CD4-positive, alpha-beta memory T cell (primary cell): ENCODE data around the gene ALKBH2. TPM values are rescaled to one million over a fixed set of nuclear protein-coding genes. Genes with fewer than 3 reads are reported as not detected.
"Not testable (repeated sequence)": the region's sequence is repeated elsewhere in the genome, so short reads cannot be mapped to it uniquely, and the experiment has no call there.

ENCODE experiments used
- CTCF ChIA-PET: fragments of 350-600 bp; sonication (Branson Sonifier 250); formaldehyde crosslinking; loops from one replicate; lab custom pipeline; 2021; ENCODE audit warnings: inconsistent platforms; ENCODE audit not compliant: partially characterized antibody; lab: Charles Lee
- POLR2A ChIA-PET: fragments of 350-600 bp; sonication (Branson Sonifier 250); formaldehyde crosslinking; loops from one replicate; lab custom pipeline; 2021; ENCODE audit not compliant: partially characterized antibody; lab: Charles Lee
- DNase-seq, 5 donors: peaks; one replicate each; pipeline versions ENCODE4 v3.0.0 to v3.0.0-alpha.2; 2020 to 2022; ENCODE audit warnings: mixed read lengths in 1 of 5
- H3K27ac ChIP-seq: one replicate; pipeline ENCODE4 v1.7.0; 2013; ENCODE audit warnings: low read depth, low read length
- H3K27me3 ChIP-seq: 2 replicates; pipeline ENCODE4 v1.7.0; 2013; ENCODE audit warnings: mild to moderate bottlenecking, low read length, moderate library complexity; ENCODE audit not compliant: insufficient read depth
- H3K36me3 ChIP-seq: 2 replicates; pipeline ENCODE4 v1.7.0; 2013; ENCODE audit warnings: mild to moderate bottlenecking, low read length, moderate library complexity; ENCODE audit not compliant: insufficient read depth
- H3K4me1 ChIP-seq: 2 replicates; pipeline ENCODE4 v1.7.0; 2013; ENCODE audit warnings: mild to moderate bottlenecking, low read length, moderate library complexity; ENCODE audit not compliant: insufficient read depth
- H3K4me3 ChIP-seq, 2 donors: one replicate each; pipeline ENCODE4 v1.7.0; 2013; ENCODE audit warnings: low read length in 2 of 2, mild to moderate bottlenecking in 1 of 2
- H3K9me3 ChIP-seq, 2 donors: one replicate each; pipeline ENCODE4 v1.7.0; 2013; ENCODE audit warnings: low read length in 2 of 2, control low read depth in 1 of 2; ENCODE audit not compliant: control insufficient read depth in 1 of 2
- H3K27ac Mint-ChIP-seq, 7 donors: one replicate each; pipeline ENCODE4 v1.8.0; 2020 to 2021; ENCODE audit warnings: mixed read lengths in 7 of 7, mild to moderate bottlenecking in 6 of 7, inconsistent platforms in 3 of 7, moderate library complexity in 3 of 7
- H3K27me3 Mint-ChIP-seq, 2 donors: one replicate each; pipeline ENCODE4 v1.8.0; 2020 to 2021; ENCODE audit warnings: mixed read lengths in 2 of 2
- H3K36me3 Mint-ChIP-seq, 2 donors: one replicate each; pipeline ENCODE4 v1.8.0; 2020 to 2021; ENCODE audit warnings: mixed read lengths in 2 of 2, inconsistent platforms in 1 of 2, mild to moderate bottlenecking in 1 of 2
- H3K4me1 Mint-ChIP-seq, 4 donors: one replicate each; pipeline ENCODE4 v1.8.0; 2020 to 2021; ENCODE audit warnings: mixed read lengths in 4 of 4, mild to moderate bottlenecking in 1 of 4
- H3K4me3 Mint-ChIP-seq, 8 donors: one replicate each; pipeline ENCODE4 v1.8.0; 2020 to 2021; ENCODE audit warnings: mixed read lengths in 8 of 8, mild to moderate bottlenecking in 7 of 8, moderate library complexity in 6 of 8, inconsistent platforms in 3 of 8
- H3K9me3 Mint-ChIP-seq, 8 donors: one replicate each; pipeline ENCODE4 v1.8.0; 2020 to 2021; ENCODE audit warnings: mixed read lengths in 8 of 8, mild to moderate bottlenecking in 5 of 8, inconsistent platforms in 3 of 8, moderate library complexity in 1 of 8
- intact Hi-C: fragments of 100-400 bp; cut with micrococcal nuclease; formaldehyde crosslinking; loops from one replicate; pipeline ENCODE4 v1.15.1; 2023
- polyA plus RNA-seq, 2 donors: library from polyadenylated mRNA; unstranded; fragments of 300-500 nt; fragmentation: Illumina TruSeq; gene quantifications; one replicate each; pipeline ENCODE4 v1.2.3, GENCODE V29; 2021
- total RNA-seq, 2 experiments: library from RNA; stranded (reverse); gene quantifications; one replicate each; pipeline ENCODE4 v1.2.3, GENCODE V29; 2021

Gene ALKBH2
- total and polyA plus RNA-seq, 4 experiments from 2014 or later, result 12.9 to 16.4 (median 14.7) TPM

DNA sequence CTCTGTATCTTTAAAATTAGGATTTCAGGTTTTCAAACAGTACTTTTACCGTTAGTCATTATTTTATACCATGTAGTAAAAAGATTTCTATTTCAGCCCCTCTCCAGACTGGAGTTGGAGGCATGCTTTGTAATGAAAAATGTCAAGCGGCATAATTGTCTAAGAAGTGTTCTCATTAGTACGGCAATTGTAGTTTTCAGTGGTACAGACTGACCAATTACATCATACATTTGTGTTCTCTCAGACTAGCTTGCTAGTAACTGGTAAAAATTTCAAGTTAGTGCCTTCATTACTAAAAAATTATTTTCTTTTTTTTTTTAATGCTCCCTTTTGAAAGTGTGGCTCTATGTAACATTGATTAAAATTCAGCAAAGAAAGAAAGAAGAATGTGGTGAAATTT lies 36.4 kb downstream of the ALKBH2 start:
- H3K36me3 Mint-ChIP-seq, result peaks cover 13 to 31% of the 10 kb centered on the region in 2 donors
- H3K9me3 ChIP-seq, result no peaks in the 10 kb centered on the region
- H3K27me3 ChIP-seq, result no peaks in the 10 kb centered on the region
- H3K4me1 ChIP-seq, result peaks cover 15% of the 10 kb centered on the region
- intact Hi-C loops, result loop anchor here (10.0 kb wide), 1 partner anchor 1068 kb away; the partner anchor contains the start of gene IFT81
- POLR2A ChIA-PET, result no interaction called here
- no peak for DNase-seq
- no peak overlapping the region for H3K4me3 Mint-ChIP-seq
- no peaks in the 10 kb centered on the region for H3K27me3 Mint-ChIP-seq
- H3K4me3 ChIP-seq, result no peak overlapping the region
- H3K9me3 Mint-ChIP-seq, result no peaks in the 10 kb centered on the region
- no peak overlapping the region for H3K27ac ChIP-seq
- H3K27ac Mint-ChIP-seq, result no peak overlapping the region
- CTCF ChIA-PET, result no interaction called here
- H3K4me1 Mint-ChIP-seq, result peaks cover 10 to 20% (median 14%) of the 10 kb centered on the region in 4 donors
- peaks cover 6% of the 10 kb centered on the region for H3K36me3 ChIP-seq

DNA sequence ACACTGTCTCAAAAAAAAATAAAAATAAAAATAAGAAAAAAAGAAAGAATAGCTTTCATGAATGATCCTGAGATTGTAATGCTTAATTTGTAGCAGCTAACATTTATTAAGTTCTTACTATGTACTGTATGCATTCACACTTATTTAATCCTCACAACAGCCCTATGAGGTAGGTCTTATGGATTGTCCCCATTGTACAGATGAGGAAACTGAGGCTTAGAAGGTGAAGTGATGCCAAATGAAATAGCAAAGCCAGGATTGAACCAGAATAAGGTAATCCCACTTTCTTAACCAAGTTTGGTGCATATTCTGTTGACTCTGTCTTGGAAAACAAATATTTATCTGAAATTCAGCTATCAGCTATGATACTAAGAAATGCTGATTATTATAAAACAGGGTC lies 38.8 kb downstream of the ALKBH2 start:
- peak overlapping the region; percentile 85 for H3K27ac ChIP-seq
- no peak overlapping the region for H3K4me3 Mint-ChIP-seq
- no peak for DNase-seq
- H3K9me3 ChIP-seq, result no peaks in the 10 kb centered on the region
- H3K27me3 Mint-ChIP-seq, result no peaks in the 10 kb centered on the region
- no peaks in the 10 kb centered on the region for H3K9me3 Mint-ChIP-seq
- H3K27ac Mint-ChIP-seq, result peak overlapping the region in 5 of 7 donors; percentile 27 to 99 (median 87)
- H3K36me3 Mint-ChIP-seq, result peaks cover 10 to 28% of the 10 kb centered on the region in 2 donors
- ChIA-PET POLR2A (interaction anchor here (0.6 to 2.0 kb wide), 6 partner anchors 38 to 492 kb away, joined by 3 to 11 read pairs (median 4); partner anchors contain the start of genes ALKBH2, ISCU, SSH1 and UNG), CTCF (interaction anchor here (0.5 to 2.5 kb wide), 8 partner anchors 38 to 1962 kb away, joined by 3 to 8 read pairs (median 4); partner anchors contain the start of genes ALKBH2 and SART3)
- H3K4me1 Mint-ChIP-seq, result peaks cover 10 to 23% (median 17%) of the 10 kb centered on the region in 4 donors
- H3K4me3 ChIP-seq, result no peak overlapping the region
- peaks cover 18% of the 10 kb centered on the region for H3K4me1 ChIP-seq
- intact Hi-C loops, result loop anchor here (5.0 to 10.0 kb wide), 2 partner anchors 537 to 1070 kb away; partner anchors contain the start of genes FICD and IFT81
- H3K36me3 ChIP-seq, result peaks cover 6% of the 10 kb centered on the region
- no peaks in the 10 kb centered on the region for H3K27me3 ChIP-seq

DNA sequence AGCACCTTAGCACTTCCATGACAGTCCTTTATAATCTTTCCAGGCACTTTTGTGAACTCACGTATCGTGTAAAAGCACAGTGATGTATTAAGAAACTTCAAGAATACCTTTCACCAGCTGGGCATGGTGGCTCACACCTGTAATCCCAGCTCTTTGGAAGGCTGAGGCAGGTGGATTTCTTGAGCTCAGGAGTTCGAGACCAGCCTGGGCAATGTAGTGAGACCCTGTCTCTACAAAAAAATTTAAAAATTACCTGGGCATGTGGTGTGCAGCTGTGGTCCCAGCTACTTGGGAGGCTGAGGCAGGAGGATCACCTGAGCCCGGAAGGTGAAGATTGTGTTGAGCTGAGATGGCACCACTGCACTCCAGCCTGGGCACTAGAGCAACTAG lies 39.2 kb downstream of the ALKBH2 start:
- not testable (repeated sequence) for H3K9me3 Mint-ChIP-seq, DNase-seq, H3K36me3 ChIP-seq, H3K9me3 ChIP-seq, H3K27me3 Mint-ChIP-seq, H3K27me3 ChIP-seq
- ChIA-PET POLR2A (interaction anchor here (0.6 to 2.0 kb wide), 6 partner anchors 39 to 491 kb away, joined by 3 to 11 read pairs (median 4); partner anchors contain the start of genes ALKBH2, ISCU, SSH1 and UNG), CTCF (interaction anchor here (0.5 to 2.5 kb wide), 9 partner anchors 39 to 1962 kb away, joined by 3 to 8 read pairs (median 4); partner anchors contain the start of genes ALKBH2 and SART3)
- Mint-ChIP-seq H3K4me1 (peaks cover 10 to 23% (median 17%) of the 10 kb centered on the region in 4 donors), H3K4me3 (peak overlapping the region; percentile 93 to 100 (median 96)), H3K27ac (peak overlapping the region; percentile 87 to 100 (median 98)), H3K36me3 (peaks cover 10 to 28% of the 10 kb centered on the region in 2 donors)
- Histone ChIP-seq H3K4me1 (peaks cover 18% of the 10 kb centered on the region), H3K4me3 (peak overlapping the region; percentile 87 to 96), H3K27ac (peak overlapping the region; percentile 85)
- intact Hi-C loops, result loop anchor here (5.0 to 10.0 kb wide), 2 partner anchors 537 to 1071 kb away; partner anchors contain the start of genes FICD and IFT81

DNA sequence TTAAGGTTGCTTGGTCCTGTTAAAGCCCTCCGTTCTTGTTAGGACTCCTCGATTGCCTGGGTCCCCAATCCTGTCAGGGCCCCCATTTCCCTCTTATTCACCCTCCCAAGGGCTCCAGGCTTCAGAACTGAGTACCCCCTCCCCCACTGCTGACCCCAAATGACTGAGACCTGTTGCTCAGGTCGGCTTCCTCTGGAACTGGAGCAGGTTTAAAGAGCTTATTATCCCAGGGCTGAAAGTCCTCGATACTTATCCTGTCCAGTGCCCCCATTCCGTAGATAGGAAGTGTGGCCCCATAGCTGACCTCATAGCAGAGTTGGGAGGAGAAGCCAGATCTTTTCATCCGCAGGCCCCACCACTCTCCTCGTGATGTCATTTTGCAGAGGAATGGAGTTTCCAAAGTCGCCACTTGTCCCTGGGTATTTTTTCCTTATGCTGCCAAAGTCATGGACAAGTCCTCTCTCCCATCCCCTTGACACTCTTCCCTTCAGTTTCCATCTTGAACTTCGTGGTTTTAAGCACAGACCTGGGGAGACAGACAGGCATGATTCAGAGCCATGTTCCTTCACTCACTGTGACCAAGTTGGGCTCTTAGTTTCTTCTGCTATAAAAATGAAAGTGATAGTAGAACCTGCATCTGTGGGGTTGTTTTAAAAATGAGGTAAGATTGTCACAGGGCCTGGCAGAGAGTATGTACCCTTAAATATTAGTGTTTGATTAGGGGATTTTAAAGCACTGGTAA lies 39.7 kb downstream of the ALKBH2 start:
- CTCF ChIA-PET, result interaction anchor here (0.9 to 2.5 kb wide), 8 partner anchors 39 to 493 kb away, joined by 3 to 8 read pairs (median 4); partner anchors contain the start of genes ALKBH2 and SART3

DNA sequence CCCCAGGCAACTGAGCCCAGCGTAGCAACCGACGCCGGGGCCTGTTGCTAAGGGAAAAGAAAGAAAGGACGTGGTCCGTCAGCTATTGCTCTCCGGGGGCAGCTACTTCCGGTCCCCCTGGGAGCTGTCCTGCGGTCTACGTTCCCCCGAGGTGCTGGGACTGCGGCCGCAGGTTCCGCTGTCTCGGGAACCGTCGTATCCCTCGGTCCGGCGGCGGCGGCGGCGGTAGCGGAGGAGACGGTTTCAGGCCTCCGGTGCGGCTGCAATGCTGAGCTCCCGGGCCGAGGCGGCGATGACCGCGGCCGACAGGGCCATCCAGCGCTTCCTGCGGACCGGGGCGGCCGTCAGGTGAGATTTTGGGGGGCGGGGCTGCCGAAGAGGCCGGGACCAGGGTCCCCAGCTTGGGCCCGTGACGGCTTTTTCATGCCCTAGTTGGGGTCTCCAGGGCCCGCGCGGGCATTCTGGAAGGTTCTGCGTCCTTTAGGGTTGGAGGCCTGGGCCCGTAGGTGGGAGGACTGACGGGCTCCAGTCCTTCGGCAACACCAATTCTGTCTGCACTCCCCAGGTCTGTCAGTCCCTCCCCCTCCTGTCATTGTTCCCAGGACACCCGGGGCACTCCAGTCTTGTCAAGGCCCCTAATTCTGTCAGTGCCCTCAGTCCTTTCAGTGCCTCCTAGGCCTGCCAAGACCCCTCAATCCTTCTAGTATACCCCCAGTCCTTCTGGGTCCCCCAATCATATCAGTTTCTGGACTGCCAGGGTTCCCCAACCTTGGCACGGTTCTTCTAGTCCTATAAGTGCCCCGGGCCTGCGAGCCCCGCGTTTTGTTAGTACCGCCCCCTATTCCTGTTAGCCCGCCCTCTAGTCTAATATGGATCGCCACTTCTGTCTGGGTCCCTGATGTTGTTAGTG lies 40.6 kb downstream of the ALKBH2 start, which contains the start of gene USP30:
Gene USP30, plus strand, starts transcription at position 163 of the 910 bp plus-strand sequence. Its CDS starts 103 bp downstream, at position 266.
- peak within 1 kb of the TSS; percentile 87 to 96 for H3K4me3 ChIP-seq
- H3K36me3 ChIP-seq, result peaks cover 2% of the 10 kb centered on the region
- intact Hi-C loops, result loop anchor here (1.0 to 10.0 kb wide), 8 partner anchors 41 to 1368 kb away; partner anchors contain the start of genes ALKBH2, FICD, IFT81 and ISCU
- peak within 1 kb of the TSS; percentile 85 for H3K27ac ChIP-seq
- H3K9me3 ChIP-seq, result no peaks in the 10 kb centered on the region
- CTCF ChIA-PET, result interaction anchor here (0.9 to 2.5 kb wide), 8 partner anchors 40 to 484 kb away, joined by 3 to 7 read pairs (median 4); partner anchors contain the start of gene ALKBH2
- no peaks in the 10 kb centered on the region for H3K27me3 ChIP-seq
- POLR2A ChIA-PET, result interaction anchor here (0.6 to 2.1 kb wide), 15 partner anchors 9 to 1368 kb away, joined by 3 to 9 read pairs (median 4); partner anchors contain the start of genes ALKBH2, ISCU, SART3 and SSH1
- H3K4me1 Mint-ChIP-seq, result peaks cover 10 to 27% (median 17%) of the 10 kb centered on the region in 4 donors
- no peaks in the 10 kb centered on the region for H3K27me3 Mint-ChIP-seq
- H3K9me3 Mint-ChIP-seq, result no peaks in the 10 kb centered on the region
- H3K27ac Mint-ChIP-seq, result peak within 1 kb of the TSS; percentile 87 to 100 (median 98)
- H3K4me3 Mint-ChIP-seq, result peak within 1 kb of the TSS; percentile 93 to 100 (median 96)
- H3K4me1 ChIP-seq, result peaks cover 18% of the 10 kb centered on the region
- H3K36me3 Mint-ChIP-seq, result peaks cover 3 to 21% of the 10 kb centered on the region in 2 donors
- DNase-seq, result peak; percentile 75 to 83 (median 79)

More for the DNA sequence above, 39.7 kb downstream of the ALKBH2 start:
- Mint-ChIP-seq H3K9me3 (no peaks in the 10 kb centered on the region), H3K4me1 (peaks cover 10 to 27% (median 17%) of the 10 kb centered on the region in 4 donors), H3K36me3 (peaks cover 7 to 26% of the 10 kb centered on the region in 2 donors), H3K27me3 (no peaks in the 10 kb centered on the region), H3K4me3 (peak overlapping the region; percentile 93 to 100 (median 96)), H3K27ac (peak overlapping the region; percentile 87 to 100 (median 98))
- Histone ChIP-seq H3K36me3 (peaks cover 6% of the 10 kb centered on the region), H3K9me3 (no peaks in the 10 kb centered on the region), H3K4me3 (peak overlapping the region; percentile 87 to 96), H3K27me3 (no peaks in the 10 kb centered on the region), H3K27ac (peak overlapping the region; percentile 85), H3K4me1 (peaks cover 18% of the 10 kb centered on the region)
- POLR2A ChIA-PET, result interaction anchor here (1.0 to 2.1 kb wide), 8 partner anchors 10 to 491 kb away, joined by 3 to 11 read pairs (median 5); partner anchors contain the start of genes ALKBH2, ISCU, SSH1 and UNG
- intact Hi-C loops, result loop anchor here (2.0 to 10.0 kb wide), 7 partner anchors 101 to 1369 kb away; partner anchors contain the start of genes FICD, IFT81, ISCU and MMAB
- peak; percentile 49 to 64 (median 59) for DNase-seq

DNA sequence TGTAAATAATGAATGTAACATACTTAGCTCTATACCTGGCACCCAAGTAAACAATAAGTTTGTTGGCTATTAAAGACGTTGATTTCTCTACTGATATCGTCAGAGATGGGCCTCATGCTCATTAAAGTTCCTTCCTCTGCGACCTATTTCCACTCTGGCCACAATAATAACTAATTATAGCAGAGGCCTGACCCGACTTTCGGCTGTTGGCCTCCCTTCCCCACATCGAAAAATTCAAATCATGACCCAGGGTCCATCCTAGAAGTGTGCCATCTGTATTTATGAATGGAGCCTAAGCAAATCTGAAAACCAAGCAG lies 41.2 kb downstream of the ALKBH2 start:
- no peaks in the 10 kb centered on the region for H3K27me3 ChIP-seq
- CTCF ChIA-PET, result interaction anchor here (1.0 to 1.5 kb wide), 5 partner anchors 41 to 168 kb away, joined by 3 to 7 read pairs (median 4); partner anchors contain the start of gene ALKBH2
- H3K27ac ChIP-seq, result peak overlapping the region; percentile 85
- H3K9me3 ChIP-seq, result no peaks in the 10 kb centered on the region
- Mint-ChIP-seq H3K4me3 (peak overlapping the region; percentile 92 to 100 (median 95)), H3K4me1 (peaks cover 10 to 27% (median 17%) of the 10 kb centered on the region in 4 donors), H3K27me3 (no peaks in the 10 kb centered on the region), H3K27ac (peak overlapping the region; percentile 86 to 98 (median 94)), H3K36me3 (peaks cover 0 to 16% of the 10 kb centered on the region in 2 donors), H3K9me3 (no peaks in the 10 kb centered on the region)
- peaks cover 18% of the 10 kb centered on the region for H3K4me1 ChIP-seq
- peak overlapping the region; percentile 50 to 87 for H3K4me3 ChIP-seq
- intact Hi-C loops, result loop anchor here (1.0 to 10.0 kb wide), 8 partner anchors 41 to 1367 kb away; partner anchors contain the start of genes ALKBH2, FICD, IFT81 and ISCU
- POLR2A ChIA-PET, result interaction anchor here (0.7 to 2.1 kb wide), 13 partner anchors 9 to 1367 kb away, joined by 3 to 9 read pairs (median 4); partner anchors contain the start of genes ALKBH2, ISCU, SART3 and SSH1
- H3K36me3 ChIP-seq, result no peaks in the 10 kb centered on the region
- DNase-seq, result no peak
